ENCODE results near the gene CADPS2. TPM values are rescaled to one million over a fixed set of nuclear protein-coding genes. Genes with fewer than 3 reads are reported as not detected.

Gene CADPS2
- total and polyA plus RNA-seq, 2 donors (not counting 1 experiment from before 2014, with no cell fraction given): not detected

- Histone ChIP-seq H3K4me2 (replicated peaks; ENCODE audit: low read depth, low read length, poor library complexity, severe bottlenecking) (no peak overlapping the region), H3K27me3 (replicated peaks in 1 of 4; ENCODE audit: control extremely low read depth in 1 of 4, control insufficient read depth in 3 of 4, insufficient read depth in 4 of 4, low read length in 3 of 4) (no peaks in the 10 kb centered on the region), H3K4me3 (ENCODE audit: control extremely low read depth in 1 of 5, extremely low read depth in 1 of 5, insufficient read depth in 1 of 5, low read depth in 2 of 5, low read length in 4 of 5) (no peak overlapping the region), H3K27ac (ENCODE audit: low read length in 2 of 2) (no peak overlapping the region), H2AFZ (ENCODE audit: insufficient read depth, low read depth, low read length, poor library complexity, severe bottlenecking) (no peak overlapping the region), H3K9ac (ENCODE audit: low read length) (no peak overlapping the region), H4K20me1 (ENCODE audit: control insufficient read depth, insufficient read depth, low read length, poor library complexity, severe bottlenecking) (no peaks in the 10 kb centered on the region), H3K9me3 (ENCODE audit: control extremely low read depth in 1 of 3, control insufficient read depth in 2 of 3, insufficient read depth in 1 of 3, low read length in 2 of 3) (no peaks in the 10 kb centered on the region), H3K79me2 (ENCODE audit: control insufficient read depth, insufficient read depth, low read length) (no peaks in the 10 kb centered on the region), H3K36me3 (replicated peaks in 1 of 2; ENCODE audit: control extremely low read depth in 1 of 2, control insufficient read depth in 1 of 2, extremely low read depth in 1 of 2, insufficient read depth in 2 of 2, low read length in 1 of 2) (no peaks in the 10 kb centered on the region), H3K4me1 (ENCODE audit: control insufficient read depth in 2 of 2, insufficient read depth in 2 of 2, low read length in 2 of 2) (no peaks in the 10 kb centered on the region)
- Mint-ChIP-seq H3K4me3 (no peak overlapping the region), H3K4me1 (no peaks in the 10 kb centered on the region), H3K27ac (no peak overlapping the region), H3K27me3 (no peaks in the 10 kb centered on the region), H3K9me3 (ENCODE audit: insufficient read depth) (no peaks in the 10 kb centered on the region)
- no peak for TF ChIP-seq EZH2 (IDR thresholded peaks at IDR 0.05; ENCODE audit: borderline replicate concordance, insufficient read depth, low read depth, low read length, poor library complexity, severe bottlenecking)
- TF ChIP-seq CTCF (IDR thresholded peaks at IDR 0.05): no peak
- intact Hi-C loops (cut with micrococcal nuclease): no loop called here
- ChIA-PET POLR2A (no interaction called here), CTCF (no interaction called here)
- DNase-seq (no peak), ATAC-seq (ENCODE audit: low read depth) (no peak)
- no CpG with 5 or more reads among the region's 2 CpGs for WGBS (ENCODE audit: insufficient coverage)
Measured at GRCh38 chr7:122600630-122601029, 285.6 kb downstream of the CADPS2 start.

- no peak for ATAC-seq (ENCODE audit: low read depth)
- WGBS (ENCODE audit: insufficient coverage): no CpG with 5 or more reads among the region's 1 CpG
- Mint-ChIP-seq H3K27ac (no peak overlapping the region), H3K4me3 (no peak overlapping the region), H3K4me1 (no peaks in the 10 kb centered on the region), H3K27me3 (no peaks in the 10 kb centered on the region), H3K9me3 (ENCODE audit: insufficient read depth) (no peaks in the 10 kb centered on the region)
- Histone ChIP-seq H3K9me3 (ENCODE audit: control extremely low read depth in 1 of 3, control insufficient read depth in 2 of 3, insufficient read depth in 1 of 3, low read length in 2 of 3) (no peaks in the 10 kb centered on the region), H4K20me1 (ENCODE audit: control insufficient read depth, insufficient read depth, low read length, poor library complexity, severe bottlenecking) (no peaks in the 10 kb centered on the region), H3K36me3 (replicated peaks in 1 of 2; ENCODE audit: control extremely low read depth in 1 of 2, control insufficient read depth in 1 of 2, extremely low read depth in 1 of 2, insufficient read depth in 2 of 2, low read length in 1 of 2) (no peaks in the 10 kb centered on the region), H3K27ac (ENCODE audit: low read length in 2 of 2) (no peak overlapping the region), H3K4me3 (ENCODE audit: control extremely low read depth in 1 of 5, extremely low read depth in 1 of 5, insufficient read depth in 1 of 5, low read depth in 2 of 5, low read length in 4 of 5) (no peak overlapping the region), H3K9ac (ENCODE audit: low read length) (no peak overlapping the region), H3K4me1 (ENCODE audit: control insufficient read depth in 2 of 2, insufficient read depth in 2 of 2, low read length in 2 of 2) (no peaks in the 10 kb centered on the region), H3K79me2 (ENCODE audit: control insufficient read depth, insufficient read depth, low read length) (no peaks in the 10 kb centered on the region), H3K27me3 (replicated peaks in 1 of 4; ENCODE audit: control extremely low read depth in 1 of 4, control insufficient read depth in 3 of 4, insufficient read depth in 4 of 4, low read length in 3 of 4) (no peaks in the 10 kb centered on the region), H2AFZ (ENCODE audit: insufficient read depth, low read depth, low read length, poor library complexity, severe bottlenecking) (no peak overlapping the region), H3K4me2 (replicated peaks; ENCODE audit: low read depth, low read length, poor library complexity, severe bottlenecking) (no peak overlapping the region)
- DNase-seq: no peak
- intact Hi-C loops (cut with micrococcal nuclease): no loop called here
- ChIA-PET CTCF (no interaction called here), POLR2A (no interaction called here)
- TF ChIP-seq CTCF (IDR thresholded peaks at IDR 0.05) (no peak), EZH2 (IDR thresholded peaks at IDR 0.05; ENCODE audit: borderline replicate concordance, insufficient read depth, low read depth, low read length, poor library complexity, severe bottlenecking) (no peak)
Measured at GRCh38 chr7:122600042-122600441, 286.2 kb downstream of the CADPS2 start.
